ENCODE data around the gene LRFN5. TPM values are rescaled to one million over a fixed set of nuclear protein-coding genes. Genes with fewer than 3 reads are reported as not detected.

The LRFN5 gene
- total RNA-seq (2021; ENCODE audit: unreplicated experiment) (not detected), Bru-seq, nascent RNA (not detected), BruChase-seq, experiment 1, labeled RNA remaining after a 6-hour chase (not detected), BruChase-seq, experiment 2, labeled RNA remaining after a 2-hour chase (percentile 1 among the genes with signal in this experiment)
- polyA plus RNA-seq (2012): not detected in 2 replicates
- long read RNA-seq: 0 reads

GRCh38 chr14:41606532-41607303 lies at the start of gene LRFN5:
Gene LRFN5 (plus strand): TSS chr14:41606876.
- Histone ChIP-seq H4K20me1 (ENCODE audit: insufficient read depth) (no peaks in the 10 kb centered on the region), H3K36me3 (ENCODE audit: control insufficient read depth in 1 of 2, insufficient read depth in 2 of 2, low read length in 2 of 2) (no peaks in the 10 kb centered on the region), H3K4me2 (ENCODE audit: low read length) (no peak within 1 kb of the TSS), H3K27me3 (ENCODE audit: insufficient read depth, low read length) (no peaks in the 10 kb centered on the region), H3K4me1 (ENCODE audit: control insufficient read depth in 1 of 2, insufficient read depth in 2 of 2, low read length in 2 of 2) (no peaks in the 10 kb centered on the region), H3K4me3 (replicated peaks in 1 of 2; ENCODE audit: low read depth in 1 of 2, low read length in 2 of 2) (no peak within 1 kb of the TSS), H3K79me2 (ENCODE audit: insufficient read depth, low read length) (no peaks in the 10 kb centered on the region), H3K9me2 (ENCODE audit: insufficient read depth) (no peaks in the 10 kb centered on the region), H2AFZ (ENCODE audit: low read depth, low read length, poor library complexity, severe bottlenecking) (no peak within 1 kb of the TSS), H3K27ac (ENCODE audit: low read depth, low read length) (no peak within 1 kb of the TSS), H3K9me3 (ENCODE audit: control insufficient read depth in 1 of 2, insufficient read depth in 1 of 2, low read depth in 1 of 2, low read length in 2 of 2) (no peaks in the 10 kb centered on the region; a peak in 1 of 4 replicates), H3K9ac (ENCODE audit: low read length) (no peak within 1 kb of the TSS)
- ChIA-PET CTCF (no interaction called here), POLR2A (no interaction called here), RAD21 (ENCODE audit: low non-redundant PET in 1 of 2, low total read pairs in 2 of 2, uncharacterized antibody in 2 of 2, unreplicated experiment in 2 of 2) (no interaction called here)
- BruUV-seq (replicated peaks): no TSS peak
- no peak for DNase-seq (ENCODE audit: low read depth, low spot score)
- intact Hi-C loops (cut with micrococcal nuclease): no loop called here
- TF ChIP-seq FOSL1 (IDR thresholded peaks at IDR 0.05; ENCODE audit: low read depth): no peak
- TF ChIP-seq ZNF274 (IDR thresholded peaks at IDR 0.05; ENCODE audit: low read depth, low read length): no peak
- no peak for TF ChIP-seq SIN3A (IDR thresholded peaks at IDR 0.05; ENCODE audit: low read depth)
- no peak for TF ChIP-seq EGR1 (IDR thresholded peaks at IDR 0.05; ENCODE audit: low read depth)
- TF ChIP-seq ZFX (IDR thresholded peaks at IDR 0.05): no peak
- TF ChIP-seq, protein P1, sequence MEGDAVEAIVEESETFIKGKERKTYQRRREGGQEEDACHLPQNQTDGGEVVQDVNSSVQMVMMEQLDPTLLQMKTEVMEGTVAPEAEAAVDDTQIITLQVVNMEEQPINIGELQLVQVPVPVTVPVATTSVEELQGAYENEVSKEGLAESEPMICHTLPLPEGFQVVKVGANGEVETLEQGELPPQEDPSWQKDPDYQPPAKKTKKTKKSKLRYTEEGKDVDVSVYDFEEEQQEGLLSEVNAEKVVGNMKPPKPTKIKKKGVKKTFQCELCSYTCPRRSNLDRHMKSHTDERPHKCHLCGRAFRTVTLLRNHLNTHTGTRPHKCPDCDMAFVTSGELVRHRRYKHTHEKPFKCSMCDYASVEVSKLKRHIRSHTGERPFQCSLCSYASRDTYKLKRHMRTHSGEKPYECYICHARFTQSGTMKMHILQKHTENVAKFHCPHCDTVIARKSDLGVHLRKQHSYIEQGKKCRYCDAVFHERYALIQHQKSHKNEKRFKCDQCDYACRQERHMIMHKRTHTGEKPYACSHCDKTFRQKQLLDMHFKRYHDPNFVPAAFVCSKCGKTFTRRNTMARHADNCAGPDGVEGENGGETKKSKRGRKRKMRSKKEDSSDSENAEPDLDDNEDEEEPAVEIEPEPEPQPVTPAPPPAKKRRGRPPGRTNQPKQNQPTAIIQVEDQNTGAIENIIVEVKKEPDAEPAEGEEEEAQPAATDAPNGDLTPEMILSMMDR (IDR thresholded peaks at IDR 0.05 in 2 of 3, conservative IDR thresholded peaks at IDR 0.05 in 1 of 3; ENCODE audit: borderline replicate concordance in 1 of 3, insufficient read depth in 1 of 3, low read depth in 2 of 3, low read length in 2 of 3): no peak
- TF ChIP-seq, protein P2, sequence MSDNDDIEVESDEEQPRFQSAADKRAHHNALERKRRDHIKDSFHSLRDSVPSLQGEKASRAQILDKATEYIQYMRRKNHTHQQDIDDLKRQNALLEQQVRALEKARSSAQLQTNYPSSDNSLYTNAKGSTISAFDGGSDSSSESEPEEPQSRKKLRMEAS (IDR thresholded peaks at IDR 0.05): no peak
- TF ChIP-seq YY1 (IDR thresholded peaks at IDR 0.05; ENCODE audit: extremely low read depth, insufficient replicate concordance, low read depth, low read length): no peak
- TF ChIP-seq ELF1 (IDR thresholded peaks at IDR 0.05; ENCODE audit: borderline replicate concordance, low read depth): no peak
- ATAC-seq: no peak

Measured in HCT116 (cell line).